SK-N-SH treated with all-trans-retinoic acid at 6 μM for 48 hours (cell line): Measurements from ENCODE around the gene KATNIP.

Experiments used
- ATAC-seq: fragments of 200-7000 bp; cut with Tn5 transposase; 3 replicates; pipeline ENCODE4 v1.9.1; 2020; ENCODE audit warnings: mild to moderate bottlenecking, moderate library complexity
- ARNTL ChIP-seq: fragments of 450-650 bp; formaldehyde crosslinking; IDR thresholded peaks from 2 replicates; pipeline ENCODE4 v1.5.0; 2020; ENCODE audit warnings: low read depth, mild to moderate bottlenecking, moderate library complexity, borderline replicate concordance
- BACH2 ChIP-seq: fragments of 250-450 bp; sonication (Bioruptor Pico); IDR thresholded peaks from 2 replicates; pipeline ENCODE4 v1.9.0; 2021; ENCODE audit warnings: mild to moderate bottlenecking, borderline replicate concordance
- CSDC2 ChIP-seq: fragments of 250-450 bp; sonication (Bioruptor Pico); IDR thresholded peaks from 2 replicates; pipeline ENCODE4 v1.5.0; 2020; ENCODE audit warnings: mild to moderate bottlenecking, moderate library complexity
- GLIS3 ChIP-seq: fragments of 250-450 bp; sonication (Bioruptor Pico); IDR thresholded peaks from 2 replicates; pipeline ENCODE4 v1.5.0; 2020; ENCODE audit warnings: mild to moderate bottlenecking, moderate library complexity
- OSR1 ChIP-seq: fragments of 250-450 bp; sonication (Bioruptor Pico); IDR thresholded peaks from 2 replicates; pipeline ENCODE4 v1.8.0; 2022; ENCODE audit warnings: moderate library complexity, mild to moderate bottlenecking, inconsistent platforms
- PPARA ChIP-seq: fragments of 250-450 bp; sonication (Bioruptor Pico); IDR thresholded peaks from 2 replicates; pipeline ENCODE4 v1.5.0; 2020; ENCODE audit warnings: mild to moderate bottlenecking, borderline replicate concordance
- RARB ChIP-seq: fragments of 250-450 bp; sonication (Bioruptor Pico); IDR thresholded peaks from 2 replicates; pipeline ENCODE4 v1.8.0; 2021; ENCODE audit warnings: mild to moderate bottlenecking, moderate library complexity
- SNAI2 ChIP-seq: fragments of 250-450 bp; sonication (Bioruptor Pico); IDR thresholded peaks from 2 replicates; pipeline ENCODE4 v1.5.0; 2020; ENCODE audit warnings: mild to moderate bottlenecking, moderate library complexity
- TCF4 ChIP-seq: fragments of 250-450 bp; sonication (Bioruptor Pico); IDR thresholded peaks from 2 replicates; pipeline ENCODE4 v1.8.0; 2021; ENCODE audit warnings: mild to moderate bottlenecking, moderate library complexity, borderline replicate concordance
- TOX ChIP-seq: fragments of 250-450 bp; sonication (Bioruptor Pico); IDR thresholded peaks from 2 replicates; pipeline ENCODE4 v1.8.0; 2021; ENCODE audit warnings: mild to moderate bottlenecking, moderate library complexity, borderline replicate concordance
- ZC3H10 ChIP-seq: fragments of 250-450 bp; sonication (Bioruptor Pico); IDR thresholded peaks from 2 replicates; pipeline ENCODE4 v1.5.1; 2021; ENCODE audit warnings: mild to moderate bottlenecking, moderate library complexity
- ZFP3 ChIP-seq: fragments of 250-450 bp; sonication (Bioruptor Pico); IDR thresholded peaks from 2 replicates; pipeline ENCODE4 v1.5.0; 2020; ENCODE audit warnings: mild to moderate bottlenecking, moderate library complexity
- ZNF565 ChIP-seq: fragments of 450-650 bp; formaldehyde crosslinking; conservative IDR thresholded peaks from 2 replicates; pipeline ENCODE4 v1.5.0; 2020; ENCODE audit warnings: low read depth, mild to moderate bottlenecking, moderate library complexity
- ZNF70 ChIP-seq: fragments of 450-650 bp; formaldehyde crosslinking; IDR thresholded peaks from 2 replicates; pipeline ENCODE4 v1.5.0; 2020; ENCODE audit warnings: mild to moderate bottlenecking, moderate library complexity
- TF ChIP-seq, protein P1 (sequence below): fragments of 250-450 bp; sonication (Bioruptor Pico); IDR thresholded peaks from 2 replicates; pipeline ENCODE4 v1.8.0; 2021; ENCODE audit warnings: low read depth, mild to moderate bottlenecking, moderate library complexity, borderline replicate concordance
- TF ChIP-seq, protein P2 (sequence below): fragments of 250-450 bp; sonication (Bioruptor Pico); IDR thresholded peaks from 2 replicates; pipeline ENCODE4 v1.5.1; 2020; ENCODE audit warnings: low read depth, mild to moderate bottlenecking, moderate library complexity
- TF ChIP-seq, protein P3 (sequence below): fragments of 250-450 bp; sonication (Bioruptor Pico); IDR thresholded peaks from 2 replicates; pipeline ENCODE4 v1.5.0; 2020; ENCODE audit warnings: mild to moderate bottlenecking, moderate library complexity
- TF ChIP-seq, protein P4 (sequence below): fragments of 250-450 bp; sonication (Bioruptor Pico); IDR thresholded peaks from 2 replicates; pipeline ENCODE4 v1.5.1; 2021; ENCODE audit warnings: mild to moderate bottlenecking, moderate library complexity

Gene KATNIP

DNA sequence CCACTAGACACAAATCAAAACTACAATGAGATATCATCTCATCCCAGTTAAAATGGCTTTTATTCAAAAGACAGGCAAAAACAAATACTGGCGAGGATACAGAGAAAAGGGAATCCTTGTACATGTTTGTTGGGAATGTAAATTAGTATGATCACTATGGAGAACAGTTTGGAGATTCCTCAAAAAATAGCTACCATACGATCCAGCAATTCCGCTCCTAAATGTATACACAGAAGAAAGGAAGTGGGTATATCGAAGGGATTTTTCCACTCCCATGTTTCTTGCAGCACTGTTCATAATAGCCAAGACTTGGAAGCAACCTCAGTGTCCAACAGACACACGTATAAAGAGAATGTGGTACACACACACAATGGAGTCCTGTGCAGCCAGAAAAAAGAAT lies 35.3 kb downstream of the KATNIP start:
- no peak for ATAC-seq
- TF ChIP-seq, protein P1, sequence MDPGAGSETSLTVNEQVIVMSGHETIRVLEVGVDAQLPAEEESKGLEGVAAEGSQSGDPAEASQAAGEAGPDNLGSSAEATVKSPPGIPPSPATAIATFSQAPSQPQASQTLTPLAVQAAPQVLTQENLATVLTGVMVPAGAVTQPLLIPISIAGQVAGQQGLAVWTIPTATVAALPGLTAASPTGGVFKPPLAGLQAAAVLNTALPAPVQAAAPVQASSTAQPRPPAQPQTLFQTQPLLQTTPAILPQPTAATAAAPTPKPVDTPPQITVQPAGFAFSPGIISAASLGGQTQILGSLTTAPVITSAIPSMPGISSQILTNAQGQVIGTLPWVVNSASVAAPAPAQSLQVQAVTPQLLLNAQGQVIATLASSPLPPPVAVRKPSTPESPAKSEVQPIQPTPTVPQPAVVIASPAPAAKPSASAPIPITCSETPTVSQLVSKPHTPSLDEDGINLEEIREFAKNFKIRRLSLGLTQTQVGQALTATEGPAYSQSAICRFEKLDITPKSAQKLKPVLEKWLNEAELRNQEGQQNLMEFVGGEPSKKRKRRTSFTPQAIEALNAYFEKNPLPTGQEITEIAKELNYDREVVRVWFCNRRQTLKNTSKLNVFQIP (CRISPR knock-in tag), result no peak

DNA sequence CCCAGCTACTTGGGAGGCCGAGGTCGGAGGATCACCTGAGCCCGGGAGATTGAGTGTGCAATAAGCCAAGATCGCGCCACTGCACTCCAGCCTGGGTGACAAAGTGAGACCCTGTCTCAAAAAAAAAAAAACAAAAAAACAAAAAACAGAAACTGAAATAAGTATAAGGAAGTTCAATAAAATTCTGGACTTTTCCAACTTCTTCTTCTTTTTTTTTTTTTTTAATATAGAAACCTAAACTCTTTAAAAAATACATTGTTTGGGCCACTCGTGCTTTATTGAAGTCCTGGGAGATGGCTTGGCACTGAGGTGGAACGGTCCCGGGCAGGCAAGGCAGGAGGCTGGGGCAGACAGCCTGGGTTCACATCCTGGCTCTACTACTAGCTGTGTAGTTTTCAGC lies 36.8 kb downstream of the KATNIP start:
- ATAC-seq, result no peak
- no peak for TF ChIP-seq BACH2 (CRISPR knock-in tag)
- TF ChIP-seq, protein P2, sequence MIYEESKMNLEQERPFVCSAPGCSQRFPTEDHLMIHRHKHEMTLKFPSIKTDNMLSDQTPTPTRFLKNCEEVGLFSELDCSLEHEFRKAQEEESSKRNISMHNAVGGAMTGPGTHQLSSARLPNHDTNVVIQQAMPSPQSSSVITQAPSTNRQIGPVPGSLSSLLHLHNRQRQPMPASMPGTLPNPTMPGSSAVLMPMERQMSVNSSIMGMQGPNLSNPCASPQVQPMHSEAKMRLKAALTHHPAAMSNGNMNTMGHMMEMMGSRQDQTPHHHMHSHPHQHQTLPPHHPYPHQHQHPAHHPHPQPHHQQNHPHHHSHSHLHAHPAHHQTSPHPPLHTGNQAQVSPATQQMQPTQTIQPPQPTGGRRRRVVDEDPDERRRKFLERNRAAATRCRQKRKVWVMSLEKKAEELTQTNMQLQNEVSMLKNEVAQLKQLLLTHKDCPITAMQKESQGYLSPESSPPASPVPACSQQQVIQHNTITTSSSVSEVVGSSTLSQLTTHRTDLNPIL (CRISPR knock-in tag), result no peak
- TF ChIP-seq SNAI2 (CRISPR knock-in tag), result no peak
- TF ChIP-seq, protein P1 (CRISPR knock-in tag), result no peak
- TF ChIP-seq ARNTL (CRISPR knock-in tag), result no peak
- TF ChIP-seq, protein P3, sequence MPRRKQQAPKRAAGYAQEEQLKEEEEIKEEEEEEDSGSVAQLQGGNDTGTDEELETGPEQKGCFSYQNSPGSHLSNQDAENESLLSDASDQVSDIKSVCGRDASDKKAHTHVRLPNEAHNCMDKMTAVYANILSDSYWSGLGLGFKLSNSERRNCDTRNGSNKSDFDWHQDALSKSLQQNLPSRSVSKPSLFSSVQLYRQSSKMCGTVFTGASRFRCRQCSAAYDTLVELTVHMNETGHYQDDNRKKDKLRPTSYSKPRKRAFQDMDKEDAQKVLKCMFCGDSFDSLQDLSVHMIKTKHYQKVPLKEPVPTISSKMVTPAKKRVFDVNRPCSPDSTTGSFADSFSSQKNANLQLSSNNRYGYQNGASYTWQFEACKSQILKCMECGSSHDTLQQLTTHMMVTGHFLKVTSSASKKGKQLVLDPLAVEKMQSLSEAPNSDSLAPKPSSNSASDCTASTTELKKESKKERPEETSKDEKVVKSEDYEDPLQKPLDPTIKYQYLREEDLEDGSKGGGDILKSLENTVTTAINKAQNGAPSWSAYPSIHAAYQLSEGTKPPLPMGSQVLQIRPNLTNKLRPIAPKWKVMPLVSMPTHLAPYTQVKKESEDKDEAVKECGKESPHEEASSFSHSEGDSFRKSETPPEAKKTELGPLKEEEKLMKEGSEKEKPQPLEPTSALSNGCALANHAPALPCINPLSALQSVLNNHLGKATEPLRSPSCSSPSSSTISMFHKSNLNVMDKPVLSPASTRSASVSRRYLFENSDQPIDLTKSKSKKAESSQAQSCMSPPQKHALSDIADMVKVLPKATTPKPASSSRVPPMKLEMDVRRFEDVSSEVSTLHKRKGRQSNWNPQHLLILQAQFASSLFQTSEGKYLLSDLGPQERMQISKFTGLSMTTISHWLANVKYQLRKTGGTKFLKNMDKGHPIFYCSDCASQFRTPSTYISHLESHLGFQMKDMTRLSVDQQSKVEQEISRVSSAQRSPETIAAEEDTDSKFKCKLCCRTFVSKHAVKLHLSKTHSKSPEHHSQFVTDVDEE (CRISPR knock-in tag), result no peak

DNA sequence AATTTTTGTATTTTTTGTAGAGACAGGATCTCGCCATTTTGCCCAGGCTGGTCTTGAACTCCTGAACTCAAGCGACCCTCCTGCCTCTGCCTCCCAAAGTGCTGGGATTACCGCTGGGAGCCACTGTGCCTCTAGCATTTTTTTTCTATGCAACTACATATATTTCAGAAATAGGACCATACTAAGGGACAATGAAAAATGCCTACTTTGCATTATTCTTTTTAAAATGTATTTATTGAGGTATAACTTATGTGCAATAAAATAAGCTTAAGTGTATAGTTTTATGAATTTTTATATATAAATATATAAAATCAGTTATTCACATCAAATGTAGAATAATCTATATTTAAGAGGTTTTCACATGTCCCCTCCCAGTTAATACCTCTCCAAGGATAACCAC lies 38.1 kb downstream of the KATNIP start:
- no peak for ATAC-seq
- TF ChIP-seq ZFP3 (CRISPR knock-in tag), result no peak
- TF ChIP-seq, all 23 proteins: peak for 0

DNA sequence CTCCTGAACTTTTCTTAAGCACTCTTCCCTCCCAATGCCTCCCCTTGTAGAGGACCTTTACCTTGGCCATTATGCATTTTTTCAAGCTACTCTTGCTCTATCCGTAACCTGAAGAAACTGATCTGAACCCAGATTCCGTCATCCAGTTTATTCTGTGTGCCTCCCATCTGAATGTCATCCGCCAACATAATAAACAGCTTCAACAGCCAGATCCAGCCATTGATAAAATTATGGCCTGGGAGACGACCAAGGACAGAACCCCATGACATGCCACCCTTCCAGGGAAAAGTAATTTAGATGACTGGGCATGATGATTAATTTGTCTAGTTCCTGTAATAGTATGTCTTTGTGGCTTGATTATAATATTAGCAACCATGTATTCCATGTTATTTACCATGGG lies 41.9 kb downstream of the KATNIP start:
- TF ChIP-seq ZNF70, result no peak
- TF ChIP-seq, protein P4, sequence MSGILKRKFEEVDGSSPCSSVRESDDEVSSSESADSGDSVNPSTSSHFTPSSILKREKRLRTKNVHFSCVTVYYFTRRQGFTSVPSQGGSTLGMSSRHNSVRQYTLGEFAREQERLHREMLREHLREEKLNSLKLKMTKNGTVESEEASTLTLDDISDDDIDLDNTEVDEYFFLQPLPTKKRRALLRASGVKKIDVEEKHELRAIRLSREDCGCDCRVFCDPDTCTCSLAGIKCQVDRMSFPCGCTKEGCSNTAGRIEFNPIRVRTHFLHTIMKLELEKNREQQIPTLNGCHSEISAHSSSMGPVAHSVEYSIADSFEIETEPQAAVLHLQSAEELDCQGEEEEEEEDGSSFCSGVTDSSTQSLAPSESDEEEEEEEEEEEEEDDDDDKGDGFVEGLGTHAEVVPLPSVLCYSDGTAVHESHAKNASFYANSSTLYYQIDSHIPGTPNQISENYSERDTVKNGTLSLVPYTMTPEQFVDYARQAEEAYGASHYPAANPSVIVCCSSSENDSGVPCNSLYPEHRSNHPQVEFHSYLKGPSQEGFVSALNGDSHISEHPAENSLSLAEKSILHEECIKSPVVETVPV, result no peak
- TF ChIP-seq RARB (CRISPR knock-in tag), result no peak
- TF ChIP-seq, all 23 proteins: peak for 0

DNA sequence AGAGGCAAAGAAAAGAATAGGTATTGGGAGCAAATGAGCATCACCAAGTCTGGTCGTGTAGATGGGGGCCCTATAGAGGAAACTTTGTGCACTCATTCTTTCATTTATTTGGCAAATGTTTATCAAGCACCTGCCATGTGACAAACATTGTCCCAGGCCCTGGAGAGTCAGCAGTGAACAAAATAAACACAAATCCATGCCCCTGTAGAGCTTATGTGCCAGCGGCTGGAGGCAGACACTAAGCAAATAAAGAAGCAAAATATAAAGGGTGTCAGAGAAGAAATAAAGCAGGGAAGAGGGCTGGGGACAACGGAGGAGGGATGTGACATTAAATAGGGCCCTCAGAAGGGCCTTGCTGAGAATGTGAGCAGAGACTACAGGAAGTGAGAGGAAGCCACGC lies 45.5 kb downstream of the KATNIP start:
- ATAC-seq, result no peak
- no peak for TF ChIP-seq OSR1 (CRISPR knock-in tag)
- TF ChIP-seq, protein P4, result no peak
- TF ChIP-seq TCF4 (CRISPR knock-in tag), result no peak
- no peak for TF ChIP-seq ZC3H10 (CRISPR knock-in tag)
- TF ChIP-seq BACH2 (CRISPR knock-in tag), result no peak
- no peak for TF ChIP-seq GLIS3
- TF ChIP-seq ZNF565, result no peak
- TF ChIP-seq SNAI2 (CRISPR knock-in tag), result no peak
- no peak for TF ChIP-seq CSDC2 (CRISPR knock-in tag)
- TF ChIP-seq RARB (CRISPR knock-in tag), result no peak
- TF ChIP-seq TOX, result no peak
- TF ChIP-seq PPARA, result no peak
- TF ChIP-seq ZNF70, result no peak
- no peak for TF ChIP-seq ZFP3 (CRISPR knock-in tag)
- no peak for TF ChIP-seq ARNTL (CRISPR knock-in tag)
- TF ChIP-seq, protein P3 (CRISPR knock-in tag), result no peak
- TF ChIP-seq, protein P1 (CRISPR knock-in tag), result no peak

More for the DNA sequence above, 41.9 kb downstream of the KATNIP start:
- ATAC-seq, result no peak
